ENCODE measurements around the gene ADGRG4. TPM values are rescaled to one million over a fixed set of nuclear protein-coding genes. Genes with fewer than 3 reads are reported as not detected.

Gene ADGRG4
- polyA plus RNA-seq, 4 donors, result not detected

- no peak for DNase-seq (ENCODE audit: low read depth in 4 of 4, low spot score in 3 of 4)
Observed at GRCh38 chrX:136303041-136303440, 2.3 kb downstream of the ADGRG4 start.

GRCh38 chrX:136304493-136304892 lies 3.7 kb downstream of the ADGRG4 start:
- no peak for DNase-seq (ENCODE audit: low read depth in 4 of 4, low spot score in 3 of 4)

- no peak for DNase-seq (ENCODE audit: low read depth in 4 of 4, low spot score in 3 of 4)
Observed at GRCh38 chrX:136306182-136306581, 5.4 kb downstream of the ADGRG4 start.

- DNase-seq (ENCODE audit: low read depth in 4 of 4, low spot score in 3 of 4), result no peak
Observed at GRCh38 chrX:136307471-136307870, 6.7 kb downstream of the ADGRG4 start.

- DNase-seq (ENCODE audit: low read depth in 4 of 4, low spot score in 3 of 4), result no peak
Observed at GRCh38 chrX:136310411-136310810, 9.6 kb downstream of the ADGRG4 start.

- no peak for DNase-seq (ENCODE audit: low read depth in 4 of 4, low spot score in 3 of 4)
Observed at GRCh38 chrX:136318156-136318555, 17.4 kb downstream of the ADGRG4 start.

GRCh38 chrX:136318895-136319597 lies 18.3 kb downstream of the ADGRG4 start:
- no peak for DNase-seq (ENCODE audit: low read depth in 4 of 4, low spot score in 3 of 4)

- no peak for DNase-seq (ENCODE audit: low read depth in 4 of 4, low spot score in 3 of 4)
Observed at GRCh38 chrX:136319600-136319999, 18.8 kb downstream of the ADGRG4 start.

- DNase-seq (ENCODE audit: low read depth in 4 of 4, low spot score in 3 of 4), result no peak
Observed at GRCh38 chrX:136321532-136321931, 20.8 kb downstream of the ADGRG4 start.

GRCh38 chrX:136322064-136322463 lies 21.3 kb downstream of the ADGRG4 start:
- no peak for DNase-seq (ENCODE audit: low read depth in 4 of 4, low spot score in 3 of 4)

- DNase-seq (ENCODE audit: low read depth in 4 of 4, low spot score in 3 of 4), result no peak
Observed at GRCh38 chrX:136325377-136325776, 24.6 kb downstream of the ADGRG4 start.

- no peak for DNase-seq (ENCODE audit: low read depth in 4 of 4, low spot score in 3 of 4)
Observed at GRCh38 chrX:136328933-136329332, 28.2 kb downstream of the ADGRG4 start.

- DNase-seq (ENCODE audit: low read depth in 4 of 4, low spot score in 3 of 4), result no peak
Observed at GRCh38 chrX:136336623-136337022, 35.9 kb downstream of the ADGRG4 start.

- DNase-seq (ENCODE audit: low read depth in 4 of 4, low spot score in 3 of 4), result no peak
Observed at GRCh38 chrX:136339702-136340101, 38.9 kb downstream of the ADGRG4 start.

GRCh38 chrX:136344320-136344719 lies 43.6 kb downstream of the ADGRG4 start:
- no peak for DNase-seq (ENCODE audit: low read depth in 4 of 4, low spot score in 3 of 4)

- no peak for DNase-seq (ENCODE audit: low read depth in 4 of 4, low spot score in 3 of 4)
Observed at GRCh38 chrX:136346506-136346905, 45.7 kb downstream of the ADGRG4 start.

- no peak for DNase-seq (ENCODE audit: low read depth in 4 of 4, low spot score in 3 of 4)
Observed at GRCh38 chrX:136347706-136348105, 46.9 kb downstream of the ADGRG4 start.

GRCh38 chrX:136353526-136354093 lies 52.8 kb downstream of the ADGRG4 start:
- DNase-seq (ENCODE audit: low read depth in 4 of 4, low spot score in 3 of 4), result no peak

GRCh38 chrX:136354201-136354600 lies 53.4 kb downstream of the ADGRG4 start:
- DNase-seq (ENCODE audit: low read depth in 4 of 4, low spot score in 3 of 4), result no peak

GRCh38 chrX:136369377-136369776 lies 68.6 kb downstream of the ADGRG4 start:
- no peak for DNase-seq (ENCODE audit: low read depth in 4 of 4, low spot score in 3 of 4)

- DNase-seq (ENCODE audit: low read depth in 4 of 4, low spot score in 3 of 4), result no peak
Observed at GRCh38 chrX:136376713-136377112, 76.0 kb downstream of the ADGRG4 start.

- DNase-seq (ENCODE audit: low read depth in 4 of 4, low spot score in 3 of 4), result no peak
Observed at GRCh38 chrX:136380010-136380769, 79.4 kb downstream of the ADGRG4 start.
